ENCODE data around the gene MAGOHB.

DNA sequence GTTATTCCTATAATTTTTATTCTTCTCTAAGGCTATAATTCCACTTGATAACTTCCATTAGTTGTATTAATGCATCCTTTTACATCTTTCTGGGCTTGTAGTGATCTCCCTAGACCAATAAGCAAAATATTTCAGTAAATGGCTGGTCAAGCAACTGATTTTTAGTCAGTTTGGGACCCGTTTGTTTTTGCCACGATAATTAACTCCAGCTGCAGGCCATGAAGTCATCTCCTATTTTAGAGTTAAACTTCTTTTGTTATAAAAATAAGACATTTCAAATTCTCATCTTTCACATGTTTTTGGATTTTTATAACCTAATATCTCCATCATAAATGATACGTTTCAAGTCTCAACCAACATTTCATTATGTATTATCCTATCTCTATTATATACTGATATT lies 49.4 kb downstream of the MAGOHB start:
- TF ChIP-seq, protein P1, sequence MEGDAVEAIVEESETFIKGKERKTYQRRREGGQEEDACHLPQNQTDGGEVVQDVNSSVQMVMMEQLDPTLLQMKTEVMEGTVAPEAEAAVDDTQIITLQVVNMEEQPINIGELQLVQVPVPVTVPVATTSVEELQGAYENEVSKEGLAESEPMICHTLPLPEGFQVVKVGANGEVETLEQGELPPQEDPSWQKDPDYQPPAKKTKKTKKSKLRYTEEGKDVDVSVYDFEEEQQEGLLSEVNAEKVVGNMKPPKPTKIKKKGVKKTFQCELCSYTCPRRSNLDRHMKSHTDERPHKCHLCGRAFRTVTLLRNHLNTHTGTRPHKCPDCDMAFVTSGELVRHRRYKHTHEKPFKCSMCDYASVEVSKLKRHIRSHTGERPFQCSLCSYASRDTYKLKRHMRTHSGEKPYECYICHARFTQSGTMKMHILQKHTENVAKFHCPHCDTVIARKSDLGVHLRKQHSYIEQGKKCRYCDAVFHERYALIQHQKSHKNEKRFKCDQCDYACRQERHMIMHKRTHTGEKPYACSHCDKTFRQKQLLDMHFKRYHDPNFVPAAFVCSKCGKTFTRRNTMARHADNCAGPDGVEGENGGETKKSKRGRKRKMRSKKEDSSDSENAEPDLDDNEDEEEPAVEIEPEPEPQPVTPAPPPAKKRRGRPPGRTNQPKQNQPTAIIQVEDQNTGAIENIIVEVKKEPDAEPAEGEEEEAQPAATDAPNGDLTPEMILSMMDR (IDR thresholded peaks at IDR 0.05): no peak
- TF ChIP-seq EP300 (IDR thresholded peaks at IDR 0.05): no peak
- no peak for TF ChIP-seq POLR2A (IDR thresholded peaks at IDR 0.05)

Data from gastroesophageal sphincter (tissue), 3 donors.